WTC11 (cell line): ENCODE data around the gene WDR1. TPM values are rescaled to one million over a fixed set of nuclear protein-coding genes. Genes with fewer than 3 reads are reported as not detected.

Experiments used
- ATAC-seq: fragments of 200-7000 bp; cut with Tn5 transposase; 2 replicates; pipeline ENCODE4 v1.10.0; 2021; ENCODE audit warnings: mild to moderate bottlenecking, moderate library complexity
- CTCF ChIA-PET: fragments of 300-600 bp; sonication (Branson Sonifier 250); formaldehyde crosslinking; loops from one replicate; lab custom pipeline; 2021; ENCODE audit warnings: antibody characterized with exemption; lab: Charles Lee
- POLR2A ChIA-PET: fragments of 350-600 bp; sonication (Branson Sonifier 250); formaldehyde crosslinking; loops from one replicate; lab custom pipeline; 2021; ENCODE audit warnings: antibody characterized with exemption; lab: Charles Lee
- DNase-seq: peaks from one replicate; pipeline ENCODE4 v3.0.0; 2021; ENCODE audit warnings: low spot score
- H3K27ac Mint-ChIP-seq: 2 replicates; pipeline ENCODE4 v1.8.0; 2021; ENCODE audit warnings: mixed read lengths
- H3K27me3 Mint-ChIP-seq: 2 replicates; pipeline ENCODE4 v1.8.0; 2021; ENCODE audit warnings: low read depth, mild to moderate bottlenecking, moderate library complexity, mixed read lengths
- H3K36me3 Mint-ChIP-seq: 2 replicates; pipeline ENCODE4 v1.8.0; 2021; ENCODE audit warnings: mixed read lengths
- H3K4me1 Mint-ChIP-seq: 2 replicates; pipeline ENCODE4 v1.8.0; 2022; ENCODE audit warnings: mixed read lengths
- H3K4me3 Mint-ChIP-seq: 2 replicates; pipeline ENCODE4 v1.8.0; 2021; ENCODE audit warnings: mild to moderate bottlenecking, moderate library complexity, mixed read lengths
- H3K9me3 Mint-ChIP-seq: 2 replicates; pipeline ENCODE4 v1.8.0; 2021; ENCODE audit warnings: mixed read lengths
- ATF1 ChIP-seq: sonication (generic); formaldehyde crosslinking; IDR thresholded peaks from 2 replicates; pipeline ENCODE4 v1.8.1; 2023; ENCODE audit warnings: mild to moderate bottlenecking, moderate library complexity, missing genetic modification reagents
- ATF6 ChIP-seq: sonication (generic); formaldehyde crosslinking; IDR thresholded peaks from 2 replicates; pipeline ENCODE4 v1.8.1; 2023; ENCODE audit warnings: mild to moderate bottlenecking, missing genetic modification reagents
- CBFB ChIP-seq: sonication (generic); formaldehyde crosslinking; IDR thresholded peaks from 2 replicates; pipeline ENCODE4 v1.8.1; 2022; ENCODE audit warnings: mild to moderate bottlenecking, low read depth, missing genetic modification reagents
- E2F1 ChIP-seq: sonication (generic); formaldehyde crosslinking; IDR thresholded peaks from 2 replicates; pipeline ENCODE4 v1.8.0; 2022; ENCODE audit warnings: mild to moderate bottlenecking, missing genetic modification reagents
- ERG ChIP-seq: fragments of 250-450 bp; sonication (Bioruptor Pico); IDR thresholded peaks from 2 replicates; pipeline ENCODE4 v1.8.0; 2021; ENCODE audit warnings: mild to moderate bottlenecking
- FOXK1 ChIP-seq: sonication (generic); formaldehyde crosslinking; IDR thresholded peaks from 2 replicates; pipeline ENCODE4 v1.8.0; 2022; ENCODE audit warnings: mild to moderate bottlenecking, moderate library complexity, missing genetic modification reagents
- GABPB1 ChIP-seq: sonication (generic); formaldehyde crosslinking; IDR thresholded peaks from 2 replicates; pipeline ENCODE4 v1.8.1; 2023; ENCODE audit warnings: mild to moderate bottlenecking, missing genetic modification reagents
- GRHL2 ChIP-seq: fragments of 250-450 bp; sonication (Bioruptor Pico); IDR thresholded peaks from 2 replicates; pipeline ENCODE4 v1.8.0; 2022; ENCODE audit warnings: mild to moderate bottlenecking, moderate library complexity; ENCODE audit not compliant: insufficient replicate concordance, severe bottlenecking
- NFATC4 ChIP-seq: fragments of 250-450 bp; sonication (Bioruptor Pico); IDR thresholded peaks from 2 replicates; pipeline ENCODE4 v1.9.0; 2021; ENCODE audit warnings: mild to moderate bottlenecking
- SMAD3 ChIP-seq: sonication (generic); formaldehyde crosslinking; IDR thresholded peaks from 2 replicates; pipeline ENCODE4 v1.8.0; 2022; ENCODE audit warnings: missing genetic modification reagents, mild to moderate bottlenecking, borderline replicate concordance
- SMAD4 ChIP-seq: sonication (generic); formaldehyde crosslinking; IDR thresholded peaks from 2 replicates; pipeline ENCODE4 v1.8.0; 2022; ENCODE audit warnings: mild to moderate bottlenecking, missing genetic modification reagents
- ZBTB21 ChIP-seq: sonication (generic); formaldehyde crosslinking; IDR thresholded peaks from 2 replicates; pipeline ENCODE4 v1.8.1; 2023; ENCODE audit warnings: mild to moderate bottlenecking, missing genetic modification reagents, borderline replicate concordance
- ZNF671 ChIP-seq: fragments of 250-450 bp; sonication (Bioruptor Pico); IDR thresholded peaks from 2 replicates; pipeline ENCODE4 v1.8.0; 2021; ENCODE audit warnings: mild to moderate bottlenecking
- total RNA-seq: library from RNA; stranded (reverse); gene quantifications from 3 replicates; pipeline ENCODE4 v1.2.3, GENCODE V29; 2021
- TF ChIP-seq, protein P1 (sequence below): sonication (generic); formaldehyde crosslinking; IDR thresholded peaks from 2 replicates; pipeline ENCODE4 v1.8.1; 2023; ENCODE audit warnings: mild to moderate bottlenecking, missing genetic modification reagents, borderline replicate concordance
- TF ChIP-seq, protein P2 (sequence below): sonication (generic); formaldehyde crosslinking; IDR thresholded peaks from 2 replicates; pipeline ENCODE4 v1.8.1; 2023; ENCODE audit warnings: mild to moderate bottlenecking, missing genetic modification reagents
- TF ChIP-seq, protein P3 (sequence below): fragments of 200-600 bp; IDR thresholded peaks from 2 replicates; pipeline ENCODE4 v1.8.0; 2022; ENCODE audit warnings: antibody characterized with exemption

WDR1 gene
- total RNA-seq, 1 experiment from 2014 or later = 288 TPM

- Mint-ChIP-seq H3K4me3 (no peak overlapping the region), H3K36me3 (no peaks in the 10 kb centered on the region), H3K27ac (no peak overlapping the region), H3K27me3 (no peaks in the 10 kb centered on the region; the same call in 1 of the 2 replicates), H3K9me3 (peaks cover 3% of the 10 kb centered on the region; the same call in 1 of the 2 replicates), H3K4me1 (no peaks in the 10 kb centered on the region)
- ATAC-seq (no peak), DNase-seq (no peak)
- ChIA-PET POLR2A (no interaction called here), CTCF (no interaction called here)
- TF ChIP-seq SMAD4 (CRISPR knock-in tag) = no peak
- TF ChIP-seq CBFB (CRISPR knock-in tag) = no peak
- TF ChIP-seq ATF6 = no peak
- TF ChIP-seq, protein P1, sequence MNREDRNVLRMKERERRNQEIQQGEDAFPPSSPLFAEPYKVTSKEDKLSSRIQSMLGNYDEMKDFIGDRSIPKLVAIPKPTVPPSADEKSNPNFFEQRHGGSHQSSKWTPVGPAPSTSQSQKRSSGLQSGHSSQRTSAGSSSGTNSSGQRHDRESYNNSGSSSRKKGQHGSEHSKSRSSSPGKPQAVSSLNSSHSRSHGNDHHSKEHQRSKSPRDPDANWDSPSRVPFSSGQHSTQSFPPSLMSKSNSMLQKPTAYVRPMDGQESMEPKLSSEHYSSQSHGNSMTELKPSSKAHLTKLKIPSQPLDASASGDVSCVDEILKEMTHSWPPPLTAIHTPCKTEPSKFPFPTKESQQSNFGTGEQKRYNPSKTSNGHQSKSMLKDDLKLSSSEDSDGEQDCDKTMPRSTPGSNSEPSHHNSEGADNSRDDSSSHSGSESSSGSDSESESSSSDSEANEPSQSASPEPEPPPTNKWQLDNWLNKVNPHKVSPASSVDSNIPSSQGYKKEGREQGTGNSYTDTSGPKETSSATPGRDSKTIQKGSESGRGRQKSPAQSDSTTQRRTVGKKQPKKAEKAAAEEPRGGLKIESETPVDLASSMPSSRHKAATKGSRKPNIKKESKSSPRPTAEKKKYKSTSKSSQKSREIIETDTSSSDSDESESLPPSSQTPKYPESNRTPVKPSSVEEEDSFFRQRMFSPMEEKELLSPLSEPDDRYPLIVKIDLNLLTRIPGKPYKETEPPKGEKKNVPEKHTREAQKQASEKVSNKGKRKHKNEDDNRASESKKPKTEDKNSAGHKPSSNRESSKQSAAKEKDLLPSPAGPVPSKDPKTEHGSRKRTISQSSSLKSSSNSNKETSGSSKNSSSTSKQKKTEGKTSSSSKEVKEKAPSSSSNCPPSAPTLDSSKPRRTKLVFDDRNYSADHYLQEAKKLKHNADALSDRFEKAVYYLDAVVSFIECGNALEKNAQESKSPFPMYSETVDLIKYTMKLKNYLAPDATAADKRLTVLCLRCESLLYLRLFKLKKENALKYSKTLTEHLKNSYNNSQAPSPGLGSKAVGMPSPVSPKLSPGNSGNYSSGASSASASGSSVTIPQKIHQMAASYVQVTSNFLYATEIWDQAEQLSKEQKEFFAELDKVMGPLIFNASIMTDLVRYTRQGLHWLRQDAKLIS (CRISPR knock-in tag) = no peak
- TF ChIP-seq, protein P2, sequence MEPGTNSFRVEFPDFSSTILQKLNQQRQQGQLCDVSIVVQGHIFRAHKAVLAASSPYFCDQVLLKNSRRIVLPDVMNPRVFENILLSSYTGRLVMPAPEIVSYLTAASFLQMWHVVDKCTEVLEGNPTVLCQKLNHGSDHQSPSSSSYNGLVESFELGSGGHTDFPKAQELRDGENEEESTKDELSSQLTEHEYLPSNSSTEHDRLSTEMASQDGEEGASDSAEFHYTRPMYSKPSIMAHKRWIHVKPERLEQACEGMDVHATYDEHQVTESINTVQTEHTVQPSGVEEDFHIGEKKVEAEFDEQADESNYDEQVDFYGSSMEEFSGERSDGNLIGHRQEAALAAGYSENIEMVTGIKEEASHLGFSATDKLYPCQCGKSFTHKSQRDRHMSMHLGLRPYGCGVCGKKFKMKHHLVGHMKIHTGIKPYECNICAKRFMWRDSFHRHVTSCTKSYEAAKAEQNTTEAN = no peak
- no peak for TF ChIP-seq GABPB1
- TF ChIP-seq SMAD3 (CRISPR knock-in tag) = no peak
- TF ChIP-seq ERG (CRISPR knock-in tag) = no peak
- no peak for TF ChIP-seq ZNF671 (CRISPR knock-in tag)
- no peak for TF ChIP-seq E2F1
- TF ChIP-seq ATF1 (CRISPR knock-in tag) = no peak
- no peak for TF ChIP-seq GRHL2 (CRISPR knock-in tag)
- no peak for TF ChIP-seq NFATC4 (CRISPR knock-in tag)
- TF ChIP-seq ZBTB21 (CRISPR knock-in tag) = no peak
- TF ChIP-seq, protein P3, sequence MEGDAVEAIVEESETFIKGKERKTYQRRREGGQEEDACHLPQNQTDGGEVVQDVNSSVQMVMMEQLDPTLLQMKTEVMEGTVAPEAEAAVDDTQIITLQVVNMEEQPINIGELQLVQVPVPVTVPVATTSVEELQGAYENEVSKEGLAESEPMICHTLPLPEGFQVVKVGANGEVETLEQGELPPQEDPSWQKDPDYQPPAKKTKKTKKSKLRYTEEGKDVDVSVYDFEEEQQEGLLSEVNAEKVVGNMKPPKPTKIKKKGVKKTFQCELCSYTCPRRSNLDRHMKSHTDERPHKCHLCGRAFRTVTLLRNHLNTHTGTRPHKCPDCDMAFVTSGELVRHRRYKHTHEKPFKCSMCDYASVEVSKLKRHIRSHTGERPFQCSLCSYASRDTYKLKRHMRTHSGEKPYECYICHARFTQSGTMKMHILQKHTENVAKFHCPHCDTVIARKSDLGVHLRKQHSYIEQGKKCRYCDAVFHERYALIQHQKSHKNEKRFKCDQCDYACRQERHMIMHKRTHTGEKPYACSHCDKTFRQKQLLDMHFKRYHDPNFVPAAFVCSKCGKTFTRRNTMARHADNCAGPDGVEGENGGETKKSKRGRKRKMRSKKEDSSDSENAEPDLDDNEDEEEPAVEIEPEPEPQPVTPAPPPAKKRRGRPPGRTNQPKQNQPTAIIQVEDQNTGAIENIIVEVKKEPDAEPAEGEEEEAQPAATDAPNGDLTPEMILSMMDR = no peak
- no peak for TF ChIP-seq FOXK1 (CRISPR knock-in tag)
Observed at GRCh38 chr4:10057023-10057395, 59.6 kb downstream of the WDR1 start.
